GM21723 (cell line): ENCODE data around the gene FGF1.

ENCODE experiments used
- ATAC-seq: cut with Tn5 transposase; IDR thresholded peaks from one replicate; pipeline ENCODE4 v1.9.1; 2021; ENCODE audit warnings: mild to moderate bottlenecking, moderate library complexity; ENCODE audit not compliant: unreplicated experiment

Gene FGF1

GRCh38 chr5:142685418-142686209, at the start of gene FGF1:
FGF1 (minus strand) TSS chr5:142686090; CDS start chr5:142614127, 71,963 bp downstream.
- no peak for ATAC-seq

- no peak for ATAC-seq
Observed at GRCh38 chr5:142727735-142728047, 41.8 kb upstream of the FGF1 start.

DNA sequence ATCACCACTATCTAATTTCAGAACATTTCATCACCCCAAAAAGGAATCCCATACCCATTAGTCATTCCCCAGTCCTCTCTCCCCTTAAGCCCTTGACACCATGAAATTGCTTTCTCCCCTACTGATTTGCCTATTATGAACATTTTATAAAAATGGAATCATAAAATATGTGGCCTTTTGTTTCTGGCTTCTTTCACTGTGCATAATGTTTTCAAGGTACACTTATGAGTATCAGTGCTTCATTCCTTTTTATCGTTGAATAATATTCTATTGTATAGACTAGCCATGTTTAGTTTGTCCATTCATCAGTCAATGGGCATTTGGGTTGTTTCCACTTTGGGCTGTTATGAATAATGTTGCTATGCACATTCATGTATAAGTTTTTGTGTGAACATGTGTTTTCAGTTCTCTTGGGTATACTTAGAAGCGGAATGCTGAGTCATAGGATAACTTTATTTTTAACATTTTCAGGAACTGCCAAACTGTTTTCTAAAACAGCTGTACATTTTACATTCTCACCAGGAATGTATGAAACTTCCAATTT, 40.4 kb upstream of the FGF1 start:
- ATAC-seq = no peak

DNA sequence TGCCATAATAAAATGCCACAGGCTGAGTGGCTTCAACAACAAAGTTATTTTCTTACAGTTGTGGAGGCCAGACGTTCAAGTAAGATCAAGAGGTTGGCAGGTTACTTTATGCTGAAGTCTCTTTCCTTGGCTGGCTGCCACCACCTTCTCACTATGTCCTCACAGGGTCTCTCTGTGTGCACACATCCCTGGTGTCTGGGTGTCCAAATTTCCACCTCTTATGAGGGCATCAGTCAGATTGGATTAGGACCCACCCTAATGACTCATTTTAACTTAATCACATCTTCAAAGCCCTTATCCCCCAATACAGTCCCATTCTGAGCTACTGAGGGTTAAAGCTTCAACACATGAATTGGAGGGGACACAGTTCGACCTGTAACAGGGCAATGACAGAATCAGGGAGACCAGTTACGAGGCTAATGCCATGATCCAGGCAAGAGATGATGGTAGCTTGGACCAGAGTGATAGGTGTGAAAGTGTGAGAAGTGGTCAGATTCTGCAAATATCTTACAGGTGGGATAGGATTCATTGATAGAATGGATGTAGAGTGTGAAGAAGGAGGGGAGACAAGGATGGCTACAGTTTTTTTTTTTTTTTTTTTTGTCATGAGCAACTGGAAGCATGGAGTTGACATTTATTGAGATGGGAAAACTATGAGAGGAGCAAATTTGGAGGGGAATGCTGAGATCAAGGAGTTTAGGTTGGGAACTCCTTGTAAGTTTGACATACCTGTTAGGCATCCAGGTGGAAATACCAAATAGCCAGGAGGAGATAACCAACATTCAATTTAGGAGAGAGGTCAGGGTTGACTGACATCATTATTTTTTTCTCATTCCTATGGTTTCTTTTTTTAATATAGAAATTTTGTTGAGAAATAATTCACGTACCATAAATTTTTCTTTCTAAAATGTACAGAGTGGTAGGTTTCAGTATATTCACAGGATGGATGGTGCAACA, 39.6 kb upstream of the FGF1 start:
- no peak for ATAC-seq

- no peak for ATAC-seq
Observed at GRCh38 chr5:142724821-142725220, 38.9 kb upstream of the FGF1 start.

DNA sequence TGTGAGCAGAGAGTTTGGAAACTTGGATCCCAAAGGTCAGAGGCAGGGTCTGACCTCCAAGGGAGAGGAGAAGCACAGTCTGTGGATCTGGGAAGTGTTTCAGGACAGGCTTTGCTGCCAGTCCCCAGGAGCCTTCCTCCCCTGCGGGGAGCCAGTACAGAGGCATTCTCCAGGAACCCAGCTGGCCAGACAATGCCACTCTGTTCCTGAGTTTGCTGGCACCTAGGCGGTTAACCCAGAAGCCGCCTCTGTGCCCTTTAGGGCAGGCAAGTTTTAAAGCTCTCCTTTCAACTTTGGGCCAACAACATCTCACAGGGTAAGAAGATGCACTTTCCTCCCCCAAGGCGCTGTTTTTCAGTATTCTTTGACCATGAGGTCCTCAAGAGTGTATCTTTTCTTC, 37.0 kb upstream of the FGF1 start:
- ATAC-seq = no peak

DNA sequence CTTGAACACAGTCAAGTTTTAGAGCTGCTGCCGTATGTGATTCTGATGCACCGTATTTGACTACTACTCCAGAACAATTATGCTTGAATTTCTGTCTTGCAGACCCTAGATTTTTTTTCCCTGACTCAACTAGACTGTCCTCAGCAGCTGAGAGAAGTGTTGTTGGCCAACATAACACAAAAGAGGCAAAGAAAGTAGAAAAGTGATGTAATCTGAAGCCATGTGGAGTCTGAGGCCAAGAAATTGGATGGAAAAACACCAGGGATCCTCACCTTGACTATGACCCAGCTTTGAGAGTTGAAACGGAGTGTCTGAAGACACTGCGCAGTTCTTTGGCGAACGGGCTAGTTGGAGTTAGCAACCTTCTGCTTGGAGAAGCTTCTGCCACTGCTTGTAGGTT, 36.3 kb upstream of the FGF1 start:
- ATAC-seq = no peak

DNA sequence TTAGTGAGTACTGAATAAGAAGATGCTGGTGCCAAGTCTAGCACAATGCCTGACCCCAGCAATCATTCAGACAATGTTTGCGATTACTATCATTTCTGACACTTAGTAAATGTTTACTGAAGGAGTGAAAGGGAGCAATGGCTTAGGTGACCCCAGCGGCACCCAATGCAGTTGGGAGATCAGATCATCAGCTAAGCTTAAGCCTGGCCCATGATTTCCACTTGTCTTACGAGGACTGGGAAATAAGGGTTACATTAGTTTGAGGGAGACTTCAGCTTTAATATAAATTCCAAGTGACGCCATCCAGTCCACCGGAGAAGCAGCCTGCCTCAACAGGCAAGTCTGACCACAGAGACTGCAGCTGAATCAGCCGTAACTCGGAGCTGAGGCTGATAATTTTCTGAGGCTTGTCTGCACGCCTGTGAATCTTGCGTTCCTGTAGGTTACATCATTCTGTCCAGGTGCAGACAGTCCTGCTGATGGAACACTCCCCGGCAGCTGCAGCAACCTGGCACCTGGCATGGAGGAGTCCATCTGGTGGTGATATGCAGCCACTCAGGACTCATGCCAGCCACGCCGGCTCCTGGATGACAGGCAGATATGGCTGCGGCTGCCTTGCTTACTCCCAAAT, 34.9 kb upstream of the FGF1 start:
- no peak for ATAC-seq

DNA sequence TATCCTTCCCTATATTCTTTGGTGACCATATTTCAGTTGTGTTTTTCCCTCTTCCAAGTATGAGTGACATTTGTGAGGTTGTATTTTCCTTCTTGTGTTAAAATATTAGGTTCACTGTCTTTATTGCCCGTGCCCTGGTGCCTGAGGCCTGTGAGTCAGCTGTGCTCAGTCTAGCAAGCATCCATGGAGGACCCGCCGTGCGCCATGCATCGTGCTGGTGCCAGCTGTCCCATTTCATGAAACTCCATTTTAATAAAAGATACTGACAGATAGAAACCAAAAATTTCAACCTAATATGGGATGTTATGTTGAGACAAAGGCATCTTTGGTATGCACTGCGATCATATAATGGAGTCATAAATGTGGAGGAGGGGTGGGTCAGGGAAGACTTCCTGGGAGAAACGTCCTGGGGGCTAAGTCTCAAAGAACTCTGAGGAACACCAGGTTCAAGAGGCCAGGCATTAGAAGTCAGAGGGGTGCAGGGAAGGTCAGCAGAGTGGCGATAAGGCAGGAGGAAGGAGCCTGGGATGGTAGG, 34.0 kb upstream of the FGF1 start:
- ATAC-seq = no peak

DNA sequence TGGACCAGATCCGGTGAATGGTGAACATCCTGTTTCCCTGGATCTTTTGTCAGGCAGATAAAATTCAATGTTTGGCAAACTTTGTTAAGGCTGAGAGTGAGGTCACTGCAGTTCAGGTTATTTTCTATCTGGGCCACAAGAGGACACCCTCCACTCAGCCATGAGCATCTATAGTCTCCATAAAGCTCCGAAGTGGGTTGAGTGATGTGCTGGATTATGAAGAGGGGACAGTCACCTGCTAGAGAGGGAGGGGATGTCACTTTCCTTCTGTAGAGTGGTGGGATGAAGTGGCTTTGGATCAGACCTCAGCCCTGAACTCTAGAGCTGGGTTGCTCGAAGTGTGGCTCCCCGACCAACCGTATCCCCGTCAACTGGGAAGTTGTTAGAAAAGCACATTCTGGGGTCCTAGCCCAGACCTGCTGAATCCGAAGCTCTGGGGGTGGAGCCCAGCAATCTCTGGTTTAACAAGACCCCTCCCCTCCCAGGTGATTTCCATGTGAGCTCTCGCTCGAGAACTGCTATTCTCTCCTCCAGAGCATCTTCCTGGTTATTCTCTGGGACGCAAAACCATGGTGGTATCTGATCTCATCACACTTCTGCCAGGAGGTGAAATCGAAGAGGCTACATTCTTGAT, 31.8 kb upstream of the FGF1 start:
- ATAC-seq = no peak

DNA sequence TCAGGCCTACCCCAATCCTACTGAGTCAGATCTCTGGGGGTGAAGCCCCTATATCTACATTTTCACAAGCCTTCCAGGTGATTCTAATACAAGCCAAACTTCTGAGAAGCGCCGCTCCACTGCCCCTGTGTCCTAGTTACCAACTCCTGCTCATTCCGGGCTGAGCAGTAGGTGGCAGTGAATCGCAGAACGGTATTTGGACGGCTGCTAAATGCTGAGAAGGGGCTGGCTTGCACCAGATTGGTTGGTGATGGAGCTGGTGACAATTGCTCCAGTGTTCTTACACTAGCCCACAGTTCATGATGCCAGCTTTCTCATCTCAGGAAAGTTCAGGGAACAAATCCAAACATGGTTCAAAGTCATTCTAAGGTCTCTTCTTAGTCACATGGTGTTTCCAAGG, 31.1 kb upstream of the FGF1 start:
- ATAC-seq = no peak

GRCh38 chr5:142715291-142715690, 29.4 kb upstream of the FGF1 start:
- ATAC-seq = no peak

DNA sequence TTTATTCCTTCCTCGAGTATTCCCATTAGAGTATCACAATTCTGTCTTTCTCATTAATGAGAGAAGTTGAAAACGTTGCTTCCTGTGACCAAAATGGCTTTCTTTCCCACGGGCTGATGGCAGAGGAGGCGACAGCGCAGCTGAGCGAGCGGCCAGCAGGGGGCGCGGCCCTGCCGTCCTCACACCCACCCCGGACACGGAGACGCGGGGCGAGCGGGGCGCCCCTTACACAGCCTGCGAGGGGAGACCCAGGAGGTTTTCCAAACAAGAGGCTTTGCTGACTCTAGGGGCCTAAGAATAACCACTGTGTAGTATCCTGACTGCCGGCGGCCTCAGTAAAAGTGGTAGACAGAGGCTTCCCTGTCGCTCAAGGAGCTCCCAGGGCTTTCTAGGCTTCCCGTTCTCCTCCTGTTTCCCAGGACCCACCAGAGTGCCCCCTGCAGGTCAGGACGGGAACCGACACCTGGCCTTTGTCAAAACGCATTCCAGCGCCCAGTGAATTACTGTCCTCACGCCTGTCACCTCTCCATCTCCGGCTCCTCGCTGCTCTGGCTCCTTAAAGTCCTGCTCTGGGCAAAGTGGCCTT, 27.3 kb upstream of the FGF1 start:
- peak; percentile 99 for ATAC-seq

DNA sequence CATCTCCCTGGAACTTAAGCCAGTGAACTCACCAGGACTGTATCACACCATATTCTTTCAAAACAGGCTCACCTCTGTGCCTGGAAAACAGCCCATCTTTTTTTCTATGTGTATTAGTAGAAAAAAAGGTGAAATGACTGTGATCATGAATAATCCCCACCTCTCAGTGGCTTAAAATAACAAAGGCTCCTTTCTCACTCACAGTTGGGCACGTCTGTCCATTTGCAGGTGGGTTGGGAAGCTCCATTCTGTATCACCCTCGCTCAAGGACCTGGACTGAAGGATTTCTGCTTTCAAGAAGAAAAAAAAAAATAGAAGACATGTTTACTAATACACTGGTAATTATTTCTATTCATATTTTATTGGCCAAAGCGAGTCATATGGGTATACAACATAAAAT, 17.3 kb upstream of the FGF1 start:
- no peak for ATAC-seq

- no peak for ATAC-seq
Observed at GRCh38 chr5:142701673-142702311, 15.9 kb upstream of the FGF1 start.

GRCh38 chr5:142700566-142700965, 14.7 kb upstream of the FGF1 start:
- ATAC-seq = no peak

DNA sequence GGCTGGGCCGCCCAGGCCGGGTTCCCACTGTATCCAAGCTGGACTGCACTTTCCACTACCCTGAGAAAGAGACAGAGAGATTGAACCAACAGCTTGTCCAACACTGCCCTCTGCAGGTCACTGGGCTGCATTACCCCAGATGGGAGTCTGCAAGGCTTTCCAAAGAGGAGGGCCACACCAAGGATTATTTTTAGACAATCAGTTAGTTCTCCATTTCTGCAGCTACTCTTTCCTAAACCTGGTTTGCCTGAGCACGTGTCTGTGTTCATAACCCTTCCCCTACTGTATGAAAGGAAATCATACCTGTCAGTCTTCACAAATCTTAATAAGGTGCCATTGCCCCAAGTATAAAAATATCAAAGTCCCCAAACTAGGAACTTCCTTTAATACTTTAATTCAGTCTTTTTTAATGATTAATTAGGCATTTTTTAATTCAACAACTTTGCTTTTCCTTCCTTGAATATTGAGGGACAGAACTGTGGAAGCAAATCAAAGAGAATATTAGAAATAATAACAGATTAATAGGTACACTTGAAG, 13.4 kb upstream of the FGF1 start:
- ATAC-seq = peak; percentile 79

- no peak for ATAC-seq
Observed at GRCh38 chr5:142698447-142699183, 12.7 kb upstream of the FGF1 start.
